ENCODE data around the gene RPL28.

RPL28 gene

DNA sequence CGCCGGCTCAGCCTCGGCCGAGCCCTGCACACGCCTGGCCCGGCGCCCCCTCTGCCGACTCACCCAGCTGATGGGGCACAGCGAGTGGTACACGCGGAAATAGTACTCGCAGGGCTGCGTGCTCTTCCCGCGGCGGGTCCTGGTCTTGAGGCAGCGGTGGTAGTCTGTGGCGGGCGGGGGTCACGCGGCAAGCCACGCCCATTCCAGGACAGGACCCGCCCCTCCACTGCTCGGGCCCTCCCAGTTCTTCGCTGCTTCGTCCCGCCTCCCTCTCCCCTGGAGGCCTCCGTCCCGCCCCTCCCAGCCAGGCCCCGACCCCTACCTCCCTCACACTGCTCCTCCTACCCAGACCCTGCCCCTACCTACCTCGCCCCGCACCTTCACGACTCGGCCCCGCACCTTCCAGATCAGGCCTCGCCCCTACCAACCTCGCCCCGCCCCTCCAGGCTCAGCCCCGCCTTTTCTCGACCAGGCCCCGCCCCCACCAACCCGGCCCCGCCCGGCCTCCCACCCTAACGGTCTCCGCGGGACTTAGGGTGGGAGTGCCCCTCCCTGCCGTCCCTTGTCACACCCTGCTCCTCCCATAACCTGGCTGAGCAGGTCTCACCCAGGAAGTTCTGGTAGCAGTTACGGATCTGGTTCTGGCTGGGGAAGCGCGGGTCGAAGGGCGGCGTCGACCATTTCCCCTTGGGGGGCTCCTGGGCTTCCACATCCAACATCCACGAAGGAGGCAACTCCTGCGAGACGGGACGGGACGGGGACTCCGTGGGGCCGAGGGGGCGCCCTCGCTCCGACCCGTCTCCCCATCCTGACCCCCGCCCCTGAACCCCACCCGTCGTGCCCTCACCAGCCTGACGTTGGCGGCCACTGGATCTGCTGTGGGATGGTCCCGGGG is 31.7 kb upstream of the RPL28 start:
- peak; percentile 67 for DNase-seq

DNA sequence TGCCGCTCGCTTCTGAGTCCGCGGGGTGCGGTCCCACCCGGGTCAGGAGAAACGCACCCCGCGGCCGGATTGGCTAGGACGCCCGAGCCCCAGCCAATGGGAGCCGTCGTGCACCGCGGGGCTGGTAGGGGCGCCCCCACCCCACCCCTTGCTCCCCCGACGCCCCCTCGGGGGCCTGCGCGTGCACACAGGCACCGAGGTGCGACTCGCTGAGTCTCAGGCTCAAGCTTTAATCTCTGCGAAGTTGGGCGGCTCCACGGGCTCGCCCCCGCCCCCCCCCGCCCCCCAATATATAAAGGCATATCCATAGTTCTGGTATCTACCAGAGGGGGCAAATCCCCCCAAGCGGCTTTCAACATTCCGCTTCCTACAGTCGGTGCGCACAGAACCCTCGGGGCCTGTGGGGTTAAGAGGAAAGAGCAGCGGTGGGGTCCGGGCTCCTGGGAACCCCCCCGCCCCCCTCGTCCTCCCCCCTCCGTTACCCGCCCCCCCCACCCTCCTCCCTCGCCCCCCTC is 31.0 kb upstream of the RPL28 start, which contains the start of gene COX6B2:
Gene COX6B2, minus strand, starts transcription at position 22 of the 515 bp plus-strand sequence. CDS start 198 bp downstream, outside the sequence.
- DNase-seq: no peak

DNA sequence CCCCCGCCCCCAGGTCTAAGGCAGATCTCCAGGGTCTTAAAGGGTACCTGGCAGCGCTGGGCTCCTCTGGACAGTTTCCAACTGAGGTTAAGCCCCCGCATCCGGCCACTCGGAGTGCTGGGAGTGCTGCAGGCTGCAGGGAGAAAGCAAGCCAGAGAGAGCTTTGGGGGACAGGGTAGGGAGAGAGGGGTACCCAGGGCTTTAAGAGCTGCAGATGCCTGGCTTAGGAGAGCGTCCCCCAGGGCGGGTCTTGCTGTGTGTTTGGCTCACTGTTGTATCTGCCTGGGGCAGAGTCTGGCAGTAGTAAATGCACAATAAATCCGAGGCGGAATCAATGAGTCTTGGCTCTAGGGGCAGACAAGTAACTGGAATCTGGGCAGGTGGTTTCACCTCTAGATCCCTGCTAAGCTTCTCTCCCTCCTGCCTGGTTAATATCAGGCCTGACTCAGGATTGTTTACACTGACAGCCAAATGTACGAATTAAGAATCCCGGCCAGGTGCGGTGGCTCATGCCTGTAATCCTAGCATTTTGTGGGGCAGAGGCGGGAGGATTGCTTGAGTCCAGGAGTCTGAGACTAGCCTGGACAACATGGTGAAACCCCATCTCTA is 30.4 kb upstream of the RPL28 start:
- DNase-seq: no peak

DNA sequence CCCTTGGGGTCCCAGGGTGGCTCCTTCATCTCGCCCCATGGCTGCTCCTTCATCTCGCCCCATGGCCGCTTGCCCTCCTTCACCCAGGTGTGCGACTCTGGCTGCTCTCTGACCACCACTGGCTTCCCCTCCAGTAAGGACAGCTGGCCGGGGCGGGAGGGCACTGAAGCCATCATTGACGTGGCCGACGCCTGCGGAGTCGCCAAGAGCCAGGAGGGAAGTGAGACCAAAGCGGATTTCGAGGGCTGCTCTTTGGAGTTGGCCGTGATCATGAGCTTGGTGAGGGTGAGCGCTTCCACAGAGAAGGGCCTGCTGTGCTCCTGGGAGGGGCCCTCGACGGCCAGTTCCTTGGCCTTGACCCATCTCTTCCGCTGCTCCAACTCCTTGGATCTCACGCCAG is 27.2 kb upstream of the RPL28 start:
- no peak for DNase-seq

DNA sequence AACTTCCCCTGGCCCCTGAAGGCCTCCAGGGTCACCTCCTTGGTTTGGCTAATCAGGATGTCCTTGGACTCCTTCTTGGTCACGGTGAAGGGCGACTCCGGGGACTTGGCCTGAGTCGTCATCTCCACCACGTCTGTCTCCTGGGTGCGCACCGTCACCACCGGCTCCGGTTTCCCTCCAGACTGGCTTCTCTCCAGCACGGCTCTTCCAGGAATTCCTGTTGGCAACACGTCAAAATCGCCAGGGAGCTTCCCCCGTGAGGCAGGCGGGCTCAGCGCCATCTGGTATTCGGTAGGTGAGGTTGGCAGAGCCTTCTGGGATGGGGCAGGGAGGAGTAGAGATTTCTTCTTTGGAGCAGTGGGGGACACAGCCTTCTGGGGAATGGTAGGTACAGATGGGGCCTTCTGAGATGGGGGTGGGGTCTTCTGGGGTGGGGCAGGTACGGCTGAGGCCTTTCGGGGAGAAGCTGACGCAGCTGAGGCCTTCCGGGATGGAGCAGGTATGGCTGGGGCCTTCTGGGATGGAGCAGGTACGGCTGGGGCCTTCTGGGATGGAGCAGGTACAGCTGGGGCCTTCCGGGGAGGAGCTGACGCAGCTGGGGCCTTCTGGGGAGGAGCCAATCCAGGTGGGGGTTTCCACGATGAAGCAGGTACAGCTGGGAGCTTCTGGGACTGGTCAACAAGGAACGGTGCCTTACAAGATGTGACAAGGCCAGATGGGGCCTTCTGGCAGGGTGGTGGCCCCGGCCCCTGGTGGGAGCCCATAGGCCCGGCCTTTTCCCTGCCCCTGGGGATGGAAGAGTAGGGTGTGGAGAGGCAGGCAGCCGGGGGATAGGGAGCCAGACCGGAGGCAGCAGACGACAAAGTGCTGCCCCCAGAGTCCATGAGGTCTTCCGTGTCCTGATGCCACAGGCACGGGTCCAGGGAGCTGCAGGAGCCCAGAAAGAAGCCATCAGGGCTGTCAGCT is 26.5 kb upstream of the RPL28 start:
- no peak for DNase-seq

DNA sequence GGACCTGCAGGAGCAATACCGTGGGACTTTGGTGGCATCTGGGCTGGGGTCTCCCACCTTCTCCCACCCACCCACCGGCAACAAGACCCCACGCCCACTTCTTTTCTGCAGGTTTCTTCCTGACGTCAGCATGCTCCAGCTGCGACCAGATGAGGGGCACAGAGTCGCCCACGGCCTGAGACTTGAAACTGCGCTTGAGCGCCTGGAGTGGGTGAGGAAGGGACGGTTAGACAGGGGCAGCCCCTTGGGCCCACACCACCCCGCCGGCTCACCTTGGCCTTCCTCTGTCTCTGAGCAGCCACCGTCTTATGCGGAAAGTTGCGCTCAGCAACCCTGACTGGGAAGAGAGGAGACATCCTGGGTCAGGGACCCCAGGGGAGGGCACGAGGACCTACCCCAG is 24.8 kb upstream of the RPL28 start:
- no peak for DNase-seq

DNA sequence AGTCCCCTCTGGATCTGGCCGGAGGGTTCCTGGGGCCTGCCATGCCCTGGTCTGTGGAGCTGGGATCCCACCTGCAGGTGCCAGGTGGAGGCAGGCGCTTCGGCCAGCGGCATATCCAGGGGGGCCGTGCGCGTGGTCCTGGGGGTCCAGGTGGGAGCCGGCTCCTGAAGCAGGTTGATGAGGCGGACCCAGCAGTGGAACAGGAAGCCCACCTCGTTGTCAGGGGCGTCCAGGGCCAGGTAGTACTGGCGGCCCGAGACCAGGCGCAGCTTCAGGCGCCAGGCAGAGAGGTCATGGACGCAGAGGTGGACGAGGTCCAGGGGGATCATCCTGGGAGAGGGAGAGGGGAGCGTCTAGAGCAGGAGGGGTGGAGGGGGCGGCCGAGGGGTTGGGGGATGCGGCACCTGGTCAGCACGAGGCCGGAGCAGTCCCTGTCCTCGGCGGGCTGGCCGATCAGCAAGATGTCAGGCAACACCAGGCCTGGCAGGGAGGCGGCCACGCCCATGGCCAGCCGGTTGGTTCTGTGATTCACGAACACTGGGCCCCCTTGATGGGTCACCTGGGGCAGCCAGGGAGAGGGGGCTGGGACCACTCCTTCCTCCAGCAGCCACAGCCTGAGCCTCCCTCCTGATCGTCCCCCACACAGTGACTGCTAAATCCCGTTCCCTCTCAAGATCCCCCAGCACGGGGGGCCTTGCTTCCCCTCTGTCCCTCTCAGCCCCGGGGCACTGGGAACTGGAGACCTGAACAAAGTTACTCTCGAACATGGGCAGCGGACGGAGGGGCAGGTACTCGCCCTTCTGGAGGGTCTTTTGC is 23.4 kb upstream of the RPL28 start:
- no peak for DNase-seq

DNA sequence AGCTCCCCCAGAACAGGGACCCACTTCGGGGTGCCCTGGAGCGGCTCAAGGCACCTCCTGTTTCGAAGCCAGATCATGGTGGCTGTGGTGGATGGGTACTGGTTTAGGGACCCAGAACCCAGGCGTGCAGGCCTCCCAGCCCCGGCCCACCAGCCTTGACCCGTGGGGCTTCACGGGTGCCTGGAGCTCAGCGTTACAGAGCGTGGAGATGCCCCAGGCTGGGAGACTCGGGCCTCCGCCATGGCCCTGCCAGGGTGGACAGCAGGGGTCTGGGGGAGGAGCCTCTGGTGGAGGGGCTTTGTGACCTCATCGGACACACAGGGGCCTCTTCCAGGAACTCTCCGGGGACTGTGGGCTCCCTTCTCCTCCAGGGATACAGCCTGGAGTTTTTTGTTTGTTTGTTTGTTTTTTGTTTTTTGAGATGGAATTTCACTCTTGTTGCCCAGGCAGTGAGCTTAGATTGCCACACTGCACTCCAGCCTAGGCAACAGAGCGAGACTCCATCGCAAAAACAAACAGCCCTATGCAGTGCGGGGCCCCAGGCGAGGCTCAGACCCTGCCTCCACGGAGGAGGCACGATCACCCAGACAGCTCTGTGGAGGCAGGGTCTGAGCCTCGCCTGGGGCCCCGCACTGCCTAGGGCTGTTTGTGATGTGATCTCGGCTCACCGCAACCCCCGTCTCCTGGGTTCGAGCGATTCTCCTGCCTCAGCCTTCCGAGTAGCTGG is 22.6 kb upstream of the RPL28 start, which contains the start of gene GARIN5B:
Gene GARIN5B, minus strand, starts transcription at position 271 of the 727 bp plus-strand sequence. Its CDS starts 194 bp downstream, at position 77.
- DNase-seq: no peak

DNA sequence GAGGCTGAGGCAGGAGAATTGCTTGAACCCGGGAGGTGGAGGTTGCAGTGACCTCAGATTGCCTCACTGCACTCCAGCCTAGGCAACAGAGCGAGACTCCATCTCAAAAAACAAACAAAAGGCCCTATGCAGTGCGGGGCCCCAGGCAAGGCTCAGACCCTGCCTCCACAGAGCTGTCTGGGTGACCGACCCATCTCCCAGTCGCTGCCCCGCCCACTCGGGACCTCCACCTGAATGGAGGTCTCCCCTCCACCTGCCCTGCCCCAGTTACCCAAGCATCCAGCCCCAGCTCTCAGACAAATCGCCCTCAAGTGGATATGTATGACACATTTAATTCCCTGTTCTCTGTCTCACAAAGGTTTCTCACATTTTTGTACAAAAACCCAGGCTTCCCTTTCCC is 20.5 kb upstream of the RPL28 start:
- DNase-seq: no peak

DNA sequence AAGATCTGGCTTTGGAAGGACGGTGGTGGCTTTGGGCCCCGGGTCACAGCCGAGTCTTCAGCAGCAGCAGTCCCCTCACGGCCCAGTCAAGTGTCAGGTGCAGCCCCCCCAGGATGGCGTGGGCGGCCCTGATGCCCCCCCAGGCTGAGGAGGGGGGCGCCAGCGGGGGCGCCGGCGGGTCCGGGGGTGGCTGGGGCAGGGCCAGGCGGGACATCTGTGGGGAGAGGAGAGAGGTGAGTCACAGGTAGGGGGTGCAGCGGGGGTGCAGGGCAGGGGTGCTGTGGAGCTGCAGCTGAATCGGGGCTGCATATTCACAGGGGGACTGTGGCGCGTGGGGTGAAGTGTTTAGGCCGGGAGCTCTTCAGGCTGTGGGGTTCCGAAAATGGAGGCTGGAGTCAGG is 19.8 kb upstream of the RPL28 start:
- DNase-seq: no peak

DNA sequence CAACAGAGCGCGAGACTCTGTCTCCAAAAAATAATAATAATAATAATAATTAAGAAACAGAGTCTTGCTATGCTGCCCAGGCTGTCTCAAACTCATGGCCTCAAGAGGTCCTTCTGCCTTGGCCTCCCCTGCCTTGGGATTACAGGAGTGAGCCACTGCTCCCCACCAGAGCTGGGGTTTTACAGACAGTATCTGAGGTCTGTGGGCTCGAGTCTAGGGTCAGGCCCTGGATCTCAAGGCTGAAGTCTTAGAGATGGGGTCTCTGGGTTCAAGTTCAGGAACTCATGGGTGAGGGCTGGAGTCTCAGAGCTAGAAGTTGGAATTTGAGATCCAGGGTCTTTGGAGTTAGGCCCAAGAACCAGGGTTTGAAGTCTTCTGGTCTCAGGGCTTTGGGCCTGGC is 18.9 kb upstream of the RPL28 start:
- no peak for DNase-seq

DNA sequence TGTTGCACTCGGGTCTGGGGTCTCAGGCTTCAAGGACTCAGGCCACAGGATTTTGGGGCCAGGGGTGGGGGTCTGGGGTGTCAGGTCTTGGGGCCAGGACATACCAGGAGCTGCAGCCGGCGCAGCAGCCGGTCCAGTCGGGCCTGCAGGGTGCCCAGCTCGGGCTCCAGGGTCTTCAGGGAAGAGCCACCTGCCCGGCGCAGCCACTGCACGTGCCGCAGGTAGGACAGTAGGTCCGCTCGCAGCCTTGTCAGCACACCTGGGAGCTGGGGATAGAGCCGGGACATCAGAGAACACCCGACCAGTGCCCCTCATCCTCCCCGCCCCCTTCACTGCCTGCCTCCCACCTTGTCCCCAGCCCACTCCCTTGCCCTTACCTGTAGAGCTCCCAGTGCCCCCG is 17.6 kb upstream of the RPL28 start:
- DNase-seq: no peak

DNA sequence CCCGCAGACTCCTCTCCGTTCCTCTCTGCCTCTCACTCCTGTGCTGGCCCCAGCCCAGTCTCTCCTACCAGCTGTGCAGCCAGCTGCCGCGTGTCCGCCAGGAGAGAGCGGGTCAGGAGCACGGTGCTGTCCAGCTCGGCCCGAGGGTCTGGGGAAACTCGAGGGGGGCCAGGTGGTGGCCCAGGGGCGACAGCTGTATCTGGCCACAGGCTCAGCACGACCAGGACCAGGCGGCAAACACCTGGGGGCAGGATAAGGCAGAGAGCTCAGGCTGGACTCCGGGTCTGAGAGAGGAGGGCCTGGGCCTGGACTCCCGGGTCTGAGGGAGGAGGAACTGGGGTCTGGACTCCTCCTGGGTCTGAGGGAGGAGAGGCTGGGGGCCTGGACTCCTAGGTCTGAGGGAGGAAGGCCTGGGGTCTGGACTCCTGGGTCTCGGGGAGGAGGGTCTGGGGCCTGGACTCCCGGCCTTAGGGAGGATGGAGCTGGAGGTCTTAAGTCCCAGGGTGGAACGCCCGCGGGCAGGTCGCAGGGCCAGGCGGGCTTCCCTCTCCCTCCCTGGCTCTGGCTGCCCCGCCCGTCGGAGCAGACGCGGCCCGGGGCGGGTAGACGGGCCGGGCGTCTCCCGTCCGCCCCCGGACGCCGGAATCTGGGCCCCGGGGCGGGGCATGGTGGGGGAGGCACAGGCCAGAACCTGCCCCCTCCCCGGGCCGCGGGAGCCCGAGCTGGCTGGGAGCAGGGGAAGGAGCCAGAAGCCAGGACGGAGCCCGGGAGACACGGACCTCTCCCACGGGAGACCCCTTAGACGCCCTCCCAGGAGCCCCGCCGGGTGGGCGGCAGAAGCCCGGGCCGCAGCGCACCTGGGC is 16.8 kb upstream of the RPL28 start:
- peak; percentile 54 for DNase-seq

DNA sequence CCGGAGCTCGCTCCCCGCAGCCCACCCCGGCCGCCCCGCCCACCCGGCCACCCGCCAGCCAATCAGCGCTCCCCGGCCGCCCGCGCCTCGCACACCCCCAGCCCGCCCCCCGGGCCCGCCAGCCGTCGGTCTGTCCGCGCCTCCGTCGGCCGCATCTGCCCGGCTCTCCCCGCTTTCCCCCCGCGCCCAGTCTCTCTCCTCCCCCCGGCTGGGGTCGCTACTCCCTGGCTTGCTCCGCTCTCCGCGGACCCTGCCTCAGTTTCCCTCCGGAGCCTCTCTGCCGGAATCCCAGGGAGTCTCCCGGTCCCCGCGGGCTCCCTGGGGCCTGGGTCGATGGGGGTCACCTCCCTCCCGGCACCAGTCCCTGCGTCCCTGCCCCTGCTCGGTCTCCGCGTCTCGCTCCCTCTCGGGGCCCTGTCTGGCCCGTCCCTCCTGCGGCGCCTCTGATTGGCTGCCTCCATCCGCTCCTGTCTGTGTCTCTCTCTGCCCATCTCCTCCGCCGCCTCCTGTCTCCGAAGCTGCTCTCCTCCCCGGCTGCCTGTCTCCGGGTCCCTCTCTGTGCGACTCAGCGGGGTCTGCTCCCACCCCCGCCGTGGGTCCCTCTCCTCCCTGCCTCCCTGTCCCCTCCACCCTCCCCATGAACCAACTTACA is 16.0 kb upstream of the RPL28 start:
- DNase-seq: no peak

DNA sequence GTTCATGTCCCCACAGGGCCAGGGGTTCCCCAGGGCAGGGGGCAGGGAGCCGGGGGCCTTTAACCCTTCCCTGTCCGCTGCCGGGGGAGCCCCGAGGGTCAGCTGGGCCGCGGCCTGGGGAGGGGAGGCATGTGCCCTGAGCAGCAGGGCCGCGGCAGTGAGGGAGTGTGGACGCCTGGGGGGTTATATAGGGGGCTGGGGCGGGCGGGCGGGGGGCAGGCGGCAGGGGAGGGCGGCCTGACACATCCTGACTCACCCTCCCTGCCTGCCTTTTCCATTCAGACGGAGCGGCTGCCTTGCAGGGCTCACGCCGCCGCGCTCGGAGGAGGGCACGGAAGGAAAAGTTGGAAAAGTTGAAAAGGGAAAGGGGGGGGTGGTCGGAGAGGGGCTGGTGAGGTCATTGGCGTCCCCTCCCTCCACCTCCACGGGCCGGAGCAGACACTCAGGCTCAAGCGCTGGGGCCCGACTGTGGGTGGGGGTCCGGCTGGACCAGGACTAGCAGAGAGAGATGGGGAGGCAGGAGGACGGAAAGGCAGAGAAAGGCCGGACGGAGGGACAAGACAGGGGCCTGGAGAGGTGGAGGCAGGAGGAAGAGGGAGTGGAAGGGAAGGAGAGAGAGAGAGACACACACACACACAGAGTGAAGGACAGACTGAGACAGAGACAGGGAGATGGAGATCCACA is 15.3 kb upstream of the RPL28 start, which contains the start of gene IL11:
Gene IL11, minus strand, starts transcription at position 159 of the 684 bp plus-strand sequence. Its CDS starts 153 bp downstream, at position 6.
- DNase-seq: no peak

DNA sequence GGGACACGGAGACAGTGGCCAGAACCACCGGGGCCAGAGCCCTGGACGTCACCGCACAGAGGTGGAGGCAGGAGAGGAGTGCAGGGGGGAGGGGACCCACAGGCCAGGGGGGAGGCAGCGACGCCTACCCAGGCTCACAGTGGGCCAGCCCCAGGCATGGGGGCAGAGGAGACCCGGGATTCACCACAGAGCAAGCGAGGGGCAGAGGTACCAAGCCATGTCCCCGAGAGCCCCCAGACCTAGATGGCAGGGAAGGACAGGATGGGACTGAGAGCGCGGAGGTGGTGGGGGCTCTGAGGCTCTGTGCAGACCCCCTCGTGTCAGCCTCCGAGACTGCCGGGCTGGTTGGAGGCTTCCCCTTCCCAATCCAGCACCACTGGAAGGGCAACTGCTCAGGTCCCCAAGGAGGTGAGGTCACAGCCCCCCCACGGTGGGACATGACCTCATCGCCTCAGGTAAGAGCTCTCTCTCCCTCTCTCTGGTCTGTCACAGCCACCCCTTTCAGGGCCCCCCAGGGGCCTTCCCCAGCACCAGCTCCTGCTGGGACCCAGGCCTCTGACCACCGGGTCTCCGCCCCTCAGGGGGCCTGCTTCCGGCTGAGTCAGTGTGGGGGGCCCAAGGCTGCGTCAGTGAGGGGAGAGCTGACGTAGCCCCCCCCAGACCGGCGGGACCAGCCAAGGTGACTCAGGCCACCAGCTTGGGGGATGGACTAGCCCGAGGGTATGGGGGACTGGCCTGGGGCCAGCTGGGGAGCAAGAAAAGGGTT is 13.2 kb upstream of the RPL28 start:
- no peak for DNase-seq

DNA sequence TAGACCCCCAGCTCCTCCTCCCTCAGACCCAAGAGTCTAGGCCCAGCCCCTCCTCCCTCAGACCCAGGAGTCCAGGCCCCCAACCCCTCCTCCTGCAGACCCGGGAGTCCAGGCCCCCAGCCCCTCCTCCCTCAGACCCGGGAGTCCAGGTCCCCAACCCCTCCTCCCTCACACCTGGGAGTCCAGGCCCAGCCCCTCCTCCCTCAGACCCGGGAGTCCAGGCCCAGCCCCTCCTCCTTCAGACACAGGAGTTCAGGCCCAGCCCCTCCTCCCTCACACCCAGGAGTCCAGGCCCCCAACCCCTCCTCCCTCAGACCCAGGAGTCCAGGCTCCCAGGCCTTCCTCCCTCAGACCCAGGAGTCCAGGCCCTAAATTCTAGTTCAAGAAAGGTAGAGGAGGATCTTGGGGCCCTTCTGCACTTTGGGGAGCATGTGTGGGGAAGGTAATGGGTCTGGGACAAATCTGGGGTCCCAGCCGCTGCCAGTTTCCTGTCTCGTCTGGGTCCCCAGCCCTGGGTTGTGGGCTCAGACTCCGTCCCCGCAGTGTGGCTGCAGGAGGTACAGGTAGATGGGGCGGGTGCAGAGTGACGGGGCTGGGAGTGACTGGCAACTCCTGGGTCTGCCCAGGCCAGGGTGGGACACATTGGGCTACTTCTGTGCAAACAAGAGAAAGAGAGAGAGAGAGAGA is 12.3 kb upstream of the RPL28 start:
- no peak for DNase-seq

Measured in inflammatory macrophage treated with lipopolysaccharide for 4 hours (primary cell).